GM10248 (cell line): ENCODE results near the gene ALKBH5.

ENCODE experiments used
- CTCF ChIA-PET: fragments of 300-600 bp; sonication (Branson Sonifier 250); formaldehyde crosslinking; extraction: SDS; loops from one replicate; lab custom pipeline; 2021; ENCODE audit warnings: antibody characterized with exemption; lab: Yijun Ruan, JAX
- POLR2A ChIA-PET: fragments of 350-650 bp; sonication (Branson Sonifier 250); formaldehyde crosslinking; extraction: SDS; loops from one replicate; lab custom pipeline; 2020; ENCODE audit warnings: antibody characterized with exemption; lab: Yijun Ruan, JAX
- DNase-seq: peaks from one replicate; pipeline ENCODE4 v3.0.0; 2012; ENCODE audit errors: extremely low spot score
- TF ChIP-seq, protein P1 (sequence below): IDR thresholded peaks from 2 replicates; pipeline ENCODE4 v1.5.1; 2012; ENCODE audit warnings: mild to moderate bottlenecking, low read depth; ENCODE audit errors: extremely low read depth, missing control alignments, control extremely low read depth

The ALKBH5 gene

DNA sequence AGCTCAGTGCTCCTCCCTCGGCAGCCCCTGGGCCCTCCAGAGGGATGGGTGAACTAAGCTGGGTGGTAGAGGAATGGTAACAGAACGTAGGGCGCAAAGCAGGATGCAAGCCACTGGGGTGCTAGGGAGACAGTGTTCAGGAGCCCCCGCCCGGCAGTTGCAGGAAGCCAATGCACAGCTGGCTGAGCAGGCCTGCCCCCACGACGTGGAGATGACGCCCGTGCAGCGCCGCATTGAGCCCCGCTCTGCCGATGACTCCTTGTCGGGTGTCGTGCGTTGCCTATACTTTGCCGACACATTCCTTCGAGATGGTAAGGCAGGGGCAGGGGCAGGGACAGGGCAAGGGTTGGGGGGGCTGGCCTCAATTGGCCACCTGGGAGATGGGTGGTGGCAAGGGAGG lies 54.7 kb downstream of the ALKBH5 start:
- DNase-seq = no peak
- TF ChIP-seq, protein P1, sequence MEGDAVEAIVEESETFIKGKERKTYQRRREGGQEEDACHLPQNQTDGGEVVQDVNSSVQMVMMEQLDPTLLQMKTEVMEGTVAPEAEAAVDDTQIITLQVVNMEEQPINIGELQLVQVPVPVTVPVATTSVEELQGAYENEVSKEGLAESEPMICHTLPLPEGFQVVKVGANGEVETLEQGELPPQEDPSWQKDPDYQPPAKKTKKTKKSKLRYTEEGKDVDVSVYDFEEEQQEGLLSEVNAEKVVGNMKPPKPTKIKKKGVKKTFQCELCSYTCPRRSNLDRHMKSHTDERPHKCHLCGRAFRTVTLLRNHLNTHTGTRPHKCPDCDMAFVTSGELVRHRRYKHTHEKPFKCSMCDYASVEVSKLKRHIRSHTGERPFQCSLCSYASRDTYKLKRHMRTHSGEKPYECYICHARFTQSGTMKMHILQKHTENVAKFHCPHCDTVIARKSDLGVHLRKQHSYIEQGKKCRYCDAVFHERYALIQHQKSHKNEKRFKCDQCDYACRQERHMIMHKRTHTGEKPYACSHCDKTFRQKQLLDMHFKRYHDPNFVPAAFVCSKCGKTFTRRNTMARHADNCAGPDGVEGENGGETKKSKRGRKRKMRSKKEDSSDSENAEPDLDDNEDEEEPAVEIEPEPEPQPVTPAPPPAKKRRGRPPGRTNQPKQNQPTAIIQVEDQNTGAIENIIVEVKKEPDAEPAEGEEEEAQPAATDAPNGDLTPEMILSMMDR = no peak
- POLR2A ChIA-PET = no interaction called here
- CTCF ChIA-PET = interaction anchor here (1.8 kb wide), 1 partner anchor 22 kb away, joined by 5 read pairs; no protein-coding TSS in a partner anchor

DNA sequence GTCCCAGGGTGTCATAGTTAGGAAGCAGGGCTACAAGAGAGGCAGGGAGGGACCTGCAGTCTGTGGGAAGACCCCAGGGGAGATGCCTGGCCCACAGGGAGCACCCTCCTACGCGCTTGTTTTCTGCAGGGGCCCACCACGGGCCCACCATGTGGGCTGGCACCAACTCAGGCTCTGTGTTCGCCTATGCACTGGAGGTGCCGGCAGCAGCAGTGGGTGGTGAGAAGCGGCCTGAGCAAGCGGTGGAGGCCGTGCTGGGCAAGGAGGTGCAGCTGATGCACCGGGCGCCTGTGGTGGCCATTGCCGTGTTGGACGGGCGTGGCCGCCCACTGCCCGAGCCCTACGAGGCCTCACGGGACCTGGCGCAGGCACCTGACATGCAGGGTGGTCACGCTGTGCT lies 56.8 kb downstream of the ALKBH5 start:
- TF ChIP-seq, protein P1 = no peak
- POLR2A ChIA-PET = no interaction called here
- CTCF ChIA-PET = interaction anchor here (1.3 kb wide), 2 partner anchors 9 kb away, joined by 3 to 6 read pairs; no protein-coding TSS in a partner anchor
- no peak for DNase-seq

DNA sequence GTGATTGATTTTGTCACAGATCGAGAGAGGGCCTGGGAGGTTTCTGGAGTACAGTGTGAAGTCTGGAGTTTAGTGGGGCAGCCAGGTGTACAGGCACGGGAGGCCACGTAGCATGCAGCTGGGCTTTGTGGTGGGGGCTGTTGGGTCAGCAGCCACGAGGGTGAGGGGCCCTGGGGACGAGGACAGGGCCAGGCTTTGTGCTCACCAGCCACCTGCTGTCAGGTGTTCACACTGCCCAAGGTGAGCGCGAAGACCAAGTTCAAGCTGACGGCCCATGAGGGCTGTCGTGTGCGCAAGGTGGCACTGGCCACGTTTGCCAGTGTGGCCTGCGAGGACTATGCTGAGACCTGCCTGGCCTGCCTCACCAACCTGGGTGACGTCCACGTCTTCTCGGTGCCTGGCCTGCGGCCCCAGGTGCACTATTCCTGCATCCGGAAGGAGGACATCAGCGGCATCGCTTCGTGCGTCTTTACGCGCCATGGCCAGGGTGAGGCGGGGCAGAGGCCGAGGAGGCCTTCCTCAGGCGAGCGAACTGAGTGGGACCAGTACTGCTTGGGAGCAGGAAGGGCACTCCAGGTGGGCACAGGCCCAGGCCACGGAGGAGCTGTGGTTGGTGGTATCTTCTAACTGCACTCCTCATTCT lies 57.7 kb downstream of the ALKBH5 start:
- POLR2A ChIA-PET = no interaction called here
- CTCF ChIA-PET = no interaction called here
- DNase-seq = no peak
- TF ChIP-seq, protein P1 = no peak

DNA sequence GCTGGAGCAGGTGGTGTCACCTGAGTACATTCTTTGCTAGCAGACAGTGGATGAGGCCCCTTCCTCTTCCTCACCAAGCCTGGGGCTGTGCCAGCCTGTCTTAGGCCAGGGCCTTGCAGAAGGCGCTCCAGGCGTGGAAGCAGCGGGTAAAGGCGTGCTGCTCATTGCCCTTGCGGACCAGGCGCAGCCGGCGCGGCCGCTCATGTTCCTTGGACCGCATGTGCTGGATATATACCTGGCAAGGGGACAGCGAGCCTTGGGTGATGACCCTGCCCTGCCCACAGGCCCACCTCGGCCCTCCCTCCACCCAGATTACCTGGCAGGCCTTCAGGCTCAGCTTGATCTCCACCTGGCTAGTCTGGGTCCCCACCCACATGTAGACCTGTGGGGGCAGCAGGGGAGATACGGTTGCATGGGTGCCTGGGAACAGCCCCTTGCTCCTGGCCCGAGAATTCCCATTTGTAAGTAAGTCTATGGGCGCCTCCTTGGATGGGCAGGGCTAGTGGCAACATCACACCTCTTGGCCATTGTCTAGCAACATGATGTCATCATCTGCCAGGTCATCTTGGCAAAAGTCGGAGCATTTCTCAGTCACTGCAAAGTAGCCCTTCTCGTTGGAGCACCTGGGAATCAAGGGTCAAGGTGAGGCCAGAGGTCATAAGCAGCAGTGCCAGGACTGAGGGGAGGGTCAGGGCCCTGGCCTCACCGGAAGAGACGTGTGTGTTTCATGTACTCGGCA lies 61.6 kb downstream of the ALKBH5 start:
- TF ChIP-seq, protein P1 = no peak

DNA sequence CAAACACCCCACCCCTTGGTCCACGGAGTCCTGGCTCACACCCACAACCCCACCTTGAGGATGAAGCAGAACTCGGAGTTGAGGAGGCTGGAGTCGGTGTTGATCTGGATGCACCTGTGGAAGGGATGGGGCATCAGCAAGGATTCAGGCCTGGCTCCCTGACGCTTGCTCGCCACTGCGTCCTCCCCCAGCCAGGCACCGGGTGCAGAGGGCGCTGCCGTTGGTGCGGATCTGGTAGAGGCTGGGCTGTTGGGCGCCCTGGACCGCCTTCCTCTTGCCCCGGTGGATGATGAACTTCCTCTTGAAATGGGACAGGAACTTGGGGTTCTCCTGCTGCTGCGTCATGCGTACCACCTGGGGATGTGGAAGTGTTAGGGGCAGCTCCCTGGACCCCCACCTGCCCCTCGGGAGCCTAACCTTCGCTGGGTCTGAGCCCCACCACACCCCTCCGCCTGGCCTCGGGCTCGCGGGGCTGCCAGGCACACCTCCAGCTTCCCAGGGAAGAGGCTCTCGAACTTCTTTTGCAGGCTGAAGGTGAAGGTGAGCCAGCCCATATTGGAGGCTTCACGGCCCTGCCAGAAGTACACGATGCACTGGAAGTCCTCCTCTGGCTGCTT lies 62.6 kb downstream of the ALKBH5 start:
- CTCF ChIA-PET = no interaction called here
- TF ChIP-seq, protein P1 = no peak
- DNase-seq = no peak
- POLR2A ChIA-PET = no interaction called here

More for the DNA sequence above, 61.6 kb downstream of the ALKBH5 start:
- DNase-seq = no peak
- ChIA-PET CTCF (no interaction called here), POLR2A (no interaction called here)

DNA sequence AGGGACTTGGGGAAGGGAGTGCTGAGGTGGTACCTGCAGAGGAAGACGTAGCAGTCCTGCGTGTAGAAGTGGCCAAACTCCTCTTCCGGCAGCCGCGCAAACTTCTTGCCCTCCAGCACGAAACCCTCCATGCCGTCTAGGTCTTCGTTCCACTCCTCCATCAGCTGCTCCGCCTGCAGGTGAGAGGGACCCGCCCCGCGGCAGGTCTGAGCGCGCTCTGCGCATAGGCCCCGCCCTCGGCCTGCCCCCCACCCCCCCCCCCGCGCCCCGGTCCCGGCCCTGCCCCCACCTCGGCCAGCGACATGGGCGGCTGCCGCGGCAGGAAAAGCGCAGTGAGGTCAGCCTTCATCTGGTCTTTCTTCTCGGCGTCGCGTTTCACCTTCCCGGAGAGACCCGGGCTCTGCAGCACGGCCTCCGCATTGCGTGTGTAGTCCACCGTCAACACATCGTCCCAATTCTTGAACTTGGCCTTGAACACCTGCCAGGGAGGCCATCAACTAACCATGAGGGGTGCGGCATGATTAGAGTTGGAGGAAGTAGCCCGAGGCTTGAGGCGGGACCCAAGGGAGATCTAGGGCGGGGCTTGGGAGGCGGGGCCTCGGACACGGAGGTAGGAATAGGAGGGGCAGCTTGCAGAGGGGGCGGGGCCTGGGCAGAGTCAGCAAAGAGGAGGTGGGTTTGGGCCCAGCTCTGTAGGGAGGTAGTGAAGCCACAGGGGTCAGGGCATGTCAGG lies 63.4 kb downstream of the ALKBH5 start:
- POLR2A ChIA-PET = no interaction called here
- no peak for DNase-seq
- TF ChIP-seq, protein P1 = no peak
- CTCF ChIA-PET = interaction anchor here (0.6 to 2.9 kb wide), 11 partner anchors 9 to 437 kb away, joined by 3 to 27 read pairs (median 4); partner anchors contain the start of genes FLII and MIEF2
